HepG2 (cell line): ENCODE measurements around the gene TLE5. TPM values are rescaled to one million over a fixed set of nuclear protein-coding genes. Genes with fewer than 3 reads are reported as not detected.

Experiments
- ELF3 ChIP-seq: IDR thresholded peaks from 2 replicates; pipeline ENCODE4 v1.6.1; 2016; ENCODE audit warnings: missing genetic modification reagents, missing compliant biosample characterization
- KDM5A ChIP-seq: fragments of 200-600 bp; sonication (generic); IDR thresholded peaks from 2 replicates; pipeline ENCODE4 v1.7.0; 2018; ENCODE audit warnings: antibody characterized with exemption, mild to moderate bottlenecking, low read length, borderline replicate concordance
- KLF9 ChIP-seq: IDR thresholded peaks from 2 replicates; pipeline ENCODE4 v1.6.1; 2016; ENCODE audit warnings: low read depth
- NBN ChIP-seq: fragments of 450-650 bp; conservative IDR thresholded peaks from 2 replicates; pipeline ENCODE4 v1.6.1; 2017
- PITX1 ChIP-seq: sonication (generic); formaldehyde crosslinking; IDR thresholded peaks from 2 replicates; pipeline ENCODE4 v1.5.1; 2020; ENCODE audit warnings: mild to moderate bottlenecking, missing genetic modification reagents
- SMAD9 ChIP-seq: sonication (generic); formaldehyde crosslinking; IDR thresholded peaks from 2 replicates; pipeline ENCODE4 v1.5.1; 2020; ENCODE audit warnings: mild to moderate bottlenecking, missing genetic modification reagents
- SOX6 ChIP-seq, 2 experiments: fragments of 450-650 bp in 1 of 2; sonication (generic) in 1 of 2; formaldehyde crosslinking in 1 of 2; IDR thresholded peaks; 2 replicates each; pipeline versions ENCODE4 v1.4.0 to v1.6.1; 2017 to 2020; ENCODE audit warnings: antibody characterized with exemption in 1 of 2, mild to moderate bottlenecking in 1 of 2, missing genetic modification reagents in 1 of 2
- THYN1 ChIP-seq: sonication (generic); formaldehyde crosslinking; IDR thresholded peaks from 2 replicates; pipeline ENCODE4 v1.8.1; 2023; ENCODE audit warnings: low read depth, mild to moderate bottlenecking, moderate library complexity, missing genetic modification reagents, borderline replicate concordance
- ZBTB39 ChIP-seq: sonication (generic); formaldehyde crosslinking; IDR thresholded peaks from 2 replicates; pipeline ENCODE4 v1.5.0; 2020; ENCODE audit warnings: missing genetic modification reagents
- ZFP36 ChIP-seq: fragments of 150-350 bp; IDR thresholded peaks from 2 replicates; pipeline ENCODE4 v1.6.1; 2018; ENCODE audit warnings: borderline replicate concordance, low read length, low read depth; ENCODE audit not compliant: partially characterized antibody
- ZNF230 ChIP-seq: sonication (generic); formaldehyde crosslinking; IDR thresholded peaks from 2 replicates; pipeline ENCODE4 v1.4.0; 2020; ENCODE audit warnings: mild to moderate bottlenecking, missing genetic modification reagents
- ZNF362 ChIP-seq: sonication (generic); formaldehyde crosslinking; IDR thresholded peaks from 2 replicates; pipeline ENCODE4 v1.4.0; 2020; ENCODE audit warnings: missing genetic modification reagents, mild to moderate bottlenecking, borderline replicate concordance
- ZNF530 ChIP-seq: sonication (generic); formaldehyde crosslinking; IDR thresholded peaks from 2 replicates; pipeline ENCODE4 v1.5.0; 2020; ENCODE audit warnings: low read depth, mild to moderate bottlenecking, missing genetic modification reagents
- ZNF564 ChIP-seq: sonication (generic); formaldehyde crosslinking; IDR thresholded peaks from 2 replicates; pipeline ENCODE4 v1.8.1; 2023; ENCODE audit warnings: mild to moderate bottlenecking, missing genetic modification reagents
- ZNF709 ChIP-seq: sonication (generic); formaldehyde crosslinking; IDR thresholded peaks from 2 replicates; pipeline ENCODE4 v1.5.0; 2020; ENCODE audit warnings: mild to moderate bottlenecking, missing genetic modification reagents
- ZNF772 ChIP-seq: sonication (generic); formaldehyde crosslinking; IDR thresholded peaks from 2 replicates; pipeline ENCODE4 v1.5.0; 2020; ENCODE audit warnings: mild to moderate bottlenecking, missing genetic modification reagents
- polyA plus RNA-seq, 8 experiments: library from polyadenylated mRNA; depleted of rRNA in 3 of 8; stranded (reverse) in 7 of 8; unstranded in 1 of 8; fragments of >200 nt; fragmentation: Illumina TruSeq in 4 of 8; extraction: Trizol in 4 of 8; gene quantifications; 2 replicates each; pipeline versions ENCODE4 v1.2.1 to v1.2.3, GENCODE V29; 2011 to 2016; ENCODE audit warnings: low read depth in 4 of 8, missing spikeins in 1 of 8, mixed read lengths in 1 of 8; ENCODE audit not compliant: insufficient read depth in 1 of 8
- total RNA-seq, 5 experiments: library from RNA; depleted of rRNA; stranded (reverse); fragments of >200 nt; fragmentation: Illumina TruSeq; extraction: Trizol; gene quantifications; 2 replicates each; pipeline ENCODE4 v1.2.3, GENCODE V29; 2016; ENCODE audit warnings: low read depth in 1 of 5
- TF ChIP-seq, protein P1 (sequence below): sonication (generic); formaldehyde crosslinking; IDR thresholded peaks from 2 replicates; pipeline ENCODE4 v1.4.0; 2020; ENCODE audit warnings: mild to moderate bottlenecking, missing genetic modification reagents, borderline replicate concordance
- TF ChIP-seq, protein P2 (sequence below): sonication (generic); formaldehyde crosslinking; IDR thresholded peaks from 2 replicates; pipeline ENCODE4 v1.4.0; 2020; ENCODE audit warnings: missing genetic modification reagents

Gene TLE5
- total and polyA plus RNA-seq, 2 of the 13 experiments (the other 11 are each of a cell fraction or from before 2014, with no cell fraction given), result 62.8 to 189 TPM

GRCh38 chr19:3035542-3036118 is 26.7 kb downstream of the TLE5 start (continued):
- TF ChIP-seq KDM5A (peak; percentile 81), ZFP36 (no peak), ZNF362 (CRISPR knock-in tag) (no peak), ZNF530 (no peak), ELF3 (CRISPR knock-in tag) (no peak), ZBTB39 (CRISPR knock-in tag) (no peak), ZNF230 (CRISPR knock-in tag) (0 out of 2 replicates have a peak, but pooled peaks have one; percentile 35), ZNF772 (CRISPR knock-in tag) (0 out of 2 replicates have a peak, but pooled peaks have one; percentile 20), THYN1 (CRISPR knock-in tag) (no peak), SOX6 (IDR thresholded peaks at IDR 0.05) (no peak), SOX6 (CRISPR knock-in tag; IDR thresholded peaks at IDR 0.05) (no peak; the same call in 1 of the 2 replicates), SMAD9 (CRISPR knock-in tag) (no peak), PITX1 (CRISPR knock-in tag) (0 out of 2 replicates have a peak, but pooled peaks have one; percentile 2), ZNF709 (CRISPR knock-in tag) (no peak), NBN (no peak), KLF9 (CRISPR knock-in tag) (no peak), ZNF564 (CRISPR knock-in tag) (no peak)
- TF ChIP-seq, protein P1, sequence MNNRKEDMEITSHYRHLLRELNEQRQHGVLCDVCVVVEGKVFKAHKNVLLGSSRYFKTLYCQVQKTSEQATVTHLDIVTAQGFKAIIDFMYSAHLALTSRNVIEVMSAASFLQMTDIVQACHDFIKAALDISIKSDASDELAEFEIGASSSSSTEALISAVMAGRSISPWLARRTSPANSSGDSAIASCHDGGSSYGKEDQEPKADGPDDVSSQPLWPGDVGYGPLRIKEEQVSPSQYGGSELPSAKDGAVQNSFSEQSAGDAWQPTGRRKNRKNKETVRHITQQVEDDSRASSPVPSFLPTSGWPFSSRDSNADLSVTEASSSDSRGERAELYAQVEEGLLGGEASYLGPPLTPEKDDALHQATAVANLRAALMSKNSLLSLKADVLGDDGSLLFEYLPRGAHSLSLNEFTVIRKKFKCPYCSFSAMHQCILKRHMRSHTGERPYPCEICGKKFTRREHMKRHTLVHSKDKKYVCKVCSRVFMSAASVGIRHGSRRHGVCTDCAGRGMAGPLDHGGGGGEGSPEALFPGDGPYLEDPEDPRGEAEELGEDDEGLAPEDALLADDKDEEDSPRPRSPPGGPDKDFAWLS (CRISPR knock-in tag), result no peak
- TF ChIP-seq, protein P2, sequence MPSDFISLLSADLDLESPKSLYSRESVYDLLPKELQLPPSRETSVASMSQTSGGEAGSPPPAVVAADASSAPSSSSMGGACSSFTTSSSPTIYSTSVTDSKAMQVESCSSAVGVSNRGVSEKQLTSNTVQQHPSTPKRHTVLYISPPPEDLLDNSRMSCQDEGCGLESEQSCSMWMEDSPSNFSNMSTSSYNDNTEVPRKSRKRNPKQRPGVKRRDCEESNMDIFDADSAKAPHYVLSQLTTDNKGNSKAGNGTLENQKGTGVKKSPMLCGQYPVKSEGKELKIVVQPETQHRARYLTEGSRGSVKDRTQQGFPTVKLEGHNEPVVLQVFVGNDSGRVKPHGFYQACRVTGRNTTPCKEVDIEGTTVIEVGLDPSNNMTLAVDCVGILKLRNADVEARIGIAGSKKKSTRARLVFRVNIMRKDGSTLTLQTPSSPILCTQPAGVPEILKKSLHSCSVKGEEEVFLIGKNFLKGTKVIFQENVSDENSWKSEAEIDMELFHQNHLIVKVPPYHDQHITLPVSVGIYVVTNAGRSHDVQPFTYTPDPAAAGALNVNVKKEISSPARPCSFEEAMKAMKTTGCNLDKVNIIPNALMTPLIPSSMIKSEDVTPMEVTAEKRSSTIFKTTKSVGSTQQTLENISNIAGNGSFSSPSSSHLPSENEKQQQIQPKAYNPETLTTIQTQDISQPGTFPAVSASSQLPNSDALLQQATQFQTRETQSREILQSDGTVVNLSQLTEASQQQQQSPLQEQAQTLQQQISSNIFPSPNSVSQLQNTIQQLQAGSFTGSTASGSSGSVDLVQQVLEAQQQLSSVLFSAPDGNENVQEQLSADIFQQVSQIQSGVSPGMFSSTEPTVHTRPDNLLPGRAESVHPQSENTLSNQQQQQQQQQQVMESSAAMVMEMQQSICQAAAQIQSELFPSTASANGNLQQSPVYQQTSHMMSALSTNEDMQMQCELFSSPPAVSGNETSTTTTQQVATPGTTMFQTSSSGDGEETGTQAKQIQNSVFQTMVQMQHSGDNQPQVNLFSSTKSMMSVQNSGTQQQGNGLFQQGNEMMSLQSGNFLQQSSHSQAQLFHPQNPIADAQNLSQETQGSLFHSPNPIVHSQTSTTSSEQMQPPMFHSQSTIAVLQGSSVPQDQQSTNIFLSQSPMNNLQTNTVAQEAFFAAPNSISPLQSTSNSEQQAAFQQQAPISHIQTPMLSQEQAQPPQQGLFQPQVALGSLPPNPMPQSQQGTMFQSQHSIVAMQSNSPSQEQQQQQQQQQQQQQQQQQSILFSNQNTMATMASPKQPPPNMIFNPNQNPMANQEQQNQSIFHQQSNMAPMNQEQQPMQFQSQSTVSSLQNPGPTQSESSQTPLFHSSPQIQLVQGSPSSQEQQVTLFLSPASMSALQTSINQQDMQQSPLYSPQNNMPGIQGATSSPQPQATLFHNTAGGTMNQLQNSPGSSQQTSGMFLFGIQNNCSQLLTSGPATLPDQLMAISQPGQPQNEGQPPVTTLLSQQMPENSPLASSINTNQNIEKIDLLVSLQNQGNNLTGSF, result no peak
